ENCODE measurements around the gene DTX2. TPM values are rescaled to one million over a fixed set of nuclear protein-coding genes. Genes with fewer than 3 reads are reported as not detected.
"Not testable (repeated sequence)": the region's sequence is repeated elsewhere in the genome, so short reads cannot be mapped to it uniquely, and the experiment has no call there.

The DTX2 gene
- polyA plus RNA-seq, 1 donor from 2014 or later, result 2.4 TPM

- not testable (repeated sequence) for H2AFZ ChIP-seq (ENCODE audit: low read depth, low read length); H3K9ac ChIP-seq (ENCODE audit: low read length); H3K4me3 ChIP-seq (ENCODE audit: low read length); H3F3A ChIP-seq (ENCODE audit: insufficient read depth, low read length, poor library complexity, severe bottlenecking); H3K4me2 ChIP-seq (ENCODE audit: low read length); H3K36me3 ChIP-seq (ENCODE audit: insufficient read depth, low read length); H3K9me2 ChIP-seq (ENCODE audit: insufficient read depth, low read length); H3K27ac ChIP-seq (ENCODE audit: low read length); H4K20me1 ChIP-seq (ENCODE audit: insufficient read depth); H3K79me2 ChIP-seq (replicated peaks; ENCODE audit: insufficient read depth, low read length); H3K9me3 ChIP-seq (ENCODE audit: low read length); H3K27me3 ChIP-seq (ENCODE audit: insufficient read depth, low read depth, low read length)
Observed at GRCh38 chr7:76504351-76505167, 43.0 kb downstream of the DTX2 start.

GRCh38 chr7:76505168-76506080 lies 43.9 kb downstream of the DTX2 start:
- H2AFZ ChIP-seq (ENCODE audit: low read depth, low read length), result no peak overlapping the region
- no peak overlapping the region for H3K4me3 ChIP-seq (ENCODE audit: low read length)
- H4K20me1 ChIP-seq (ENCODE audit: insufficient read depth), result no peaks in the 10 kb centered on the region
- no peak overlapping the region for H3K9ac ChIP-seq (ENCODE audit: low read length)
- H3K27me3 ChIP-seq (ENCODE audit: insufficient read depth, low read depth, low read length), result no peaks in the 10 kb centered on the region
- no peaks in the 10 kb centered on the region for H3K9me3 ChIP-seq (ENCODE audit: low read length)
- no peaks in the 10 kb centered on the region for H3K9me2 ChIP-seq (ENCODE audit: insufficient read depth, low read length)
- H3K79me2 ChIP-seq (replicated peaks; ENCODE audit: insufficient read depth, low read length), result no peaks in the 10 kb centered on the region
- TF ChIP-seq CTCF (IDR thresholded peaks at IDR 0.05; ENCODE audit: poor library complexity, severe bottlenecking) (no peak), REST (IDR thresholded peaks at IDR 0.05; ENCODE audit: borderline replicate concordance) (no peak), RAD21 (conservative IDR thresholded peaks at IDR 0.05) (no peak), EP300 (conservative IDR thresholded peaks at IDR 0.05; ENCODE audit: poor library complexity, severe bottlenecking) (no peak), TAF1 (IDR thresholded peaks at IDR 0.05; ENCODE audit: low read depth) (no peak)
- H3K4me2 ChIP-seq (ENCODE audit: low read length), result no peak overlapping the region
- H3F3A ChIP-seq (ENCODE audit: insufficient read depth, low read length, poor library complexity, severe bottlenecking), result no peaks in the 10 kb centered on the region
- no peaks in the 10 kb centered on the region for H3K36me3 ChIP-seq (ENCODE audit: insufficient read depth, low read length)
- no peak overlapping the region for H3K27ac ChIP-seq (ENCODE audit: low read length)

GRCh38 chr7:76506081-76506440 lies 44.6 kb downstream of the DTX2 start:
- Histone ChIP-seq H3K9me3 (ENCODE audit: low read length) (no peaks in the 10 kb centered on the region), H3K79me2 (replicated peaks; ENCODE audit: insufficient read depth, low read length) (no peaks in the 10 kb centered on the region), H3K27ac (ENCODE audit: low read length) (no peak overlapping the region), H3K4me2 (ENCODE audit: low read length) (no peak overlapping the region), H3K36me3 (ENCODE audit: insufficient read depth, low read length) (no peaks in the 10 kb centered on the region), H4K20me1 (ENCODE audit: insufficient read depth) (no peaks in the 10 kb centered on the region), H3K9ac (ENCODE audit: low read length) (no peak overlapping the region), H3K4me3 (ENCODE audit: low read length) (no peak overlapping the region), H3F3A (ENCODE audit: insufficient read depth, low read length, poor library complexity, severe bottlenecking) (no peaks in the 10 kb centered on the region), H3K9me2 (ENCODE audit: insufficient read depth, low read length) (no peaks in the 10 kb centered on the region), H3K27me3 (ENCODE audit: insufficient read depth, low read depth, low read length) (no peaks in the 10 kb centered on the region), H2AFZ (ENCODE audit: low read depth, low read length) (no peak overlapping the region)
- no peak for TF ChIP-seq REST (IDR thresholded peaks at IDR 0.05; ENCODE audit: borderline replicate concordance)

- H3K36me3 ChIP-seq (ENCODE audit: insufficient read depth, low read length); H2AFZ ChIP-seq (ENCODE audit: low read depth, low read length); H3K4me2 ChIP-seq (ENCODE audit: low read length); H3K27me3 ChIP-seq (ENCODE audit: insufficient read depth, low read depth, low read length); H3K9me3 ChIP-seq (ENCODE audit: low read length); H3K27ac ChIP-seq (ENCODE audit: low read length); H3F3A ChIP-seq (ENCODE audit: insufficient read depth, low read length, poor library complexity, severe bottlenecking); H3K4me3 ChIP-seq (ENCODE audit: low read length); H3K9me2 ChIP-seq (ENCODE audit: insufficient read depth, low read length); H3K9ac ChIP-seq (ENCODE audit: low read length); H3K79me2 ChIP-seq (replicated peaks; ENCODE audit: insufficient read depth, low read length); H4K20me1 ChIP-seq (ENCODE audit: insufficient read depth): not testable (repeated sequence)
Observed at GRCh38 chr7:76506643-76507042, 45.1 kb downstream of the DTX2 start.
